HFFc6 (cell line): Measurements from ENCODE around the gene DDX47. TPM values are rescaled to one million over a fixed set of nuclear protein-coding genes. Genes with fewer than 3 reads are reported as not detected.
A peak's percentile ranks its signal among the peaks of the same experiment; 100 is the strongest.

Experiments
- DNase-seq: peaks from one replicate; pipeline ENCODE4 v3.0.0-alpha.2; 2018
- H3K27ac Mint-ChIP-seq: 2 replicates; pipeline ENCODE4 v1.8.0; 2020; ENCODE audit warnings: mild to moderate bottlenecking, mixed read lengths
- H3K27me3 Mint-ChIP-seq: 2 replicates; pipeline ENCODE4 v1.8.0; 2021; ENCODE audit warnings: mild to moderate bottlenecking, moderate library complexity, mixed read lengths; ENCODE audit not compliant: insufficient read depth
- H3K36me3 Mint-ChIP-seq: 2 replicates; pipeline ENCODE4 v1.8.0; 2021; ENCODE audit warnings: low read depth, mixed read lengths
- H3K4me1 Mint-ChIP-seq: 2 replicates; pipeline ENCODE4 v1.8.0; 2020; ENCODE audit warnings: low read depth, mixed read lengths
- H3K4me3 Mint-ChIP-seq: 2 replicates; pipeline ENCODE4 v1.8.0; 2020; ENCODE audit warnings: mild to moderate bottlenecking, moderate library complexity, mixed read lengths
- H3K9me3 Mint-ChIP-seq: 2 replicates; pipeline ENCODE4 v1.8.0; 2020; ENCODE audit warnings: mild to moderate bottlenecking, mixed read lengths
- total RNA-seq, 6 experiments: library from RNA; stranded (reverse); fragmentation: NEBNext Ultra II Directional; extraction: Animal tissue kit (Norgen Biotek cat#: 25700); gene quantifications; 2 replicates in 1 of 6; 3 replicates in 5 of 6; pipeline ENCODE4 v1.2.3, GENCODE V29; 2021
- TF ChIP-seq, protein P1 (sequence below): fragments of 200-600 bp; sonication (generic); IDR thresholded peaks from 2 replicates; pipeline ENCODE4 v1.5.0; 2021; ENCODE audit warnings: antibody characterized with exemption, mild to moderate bottlenecking

The DDX47 gene
- total RNA-seq, 6 experiments from 2014 or later, result 87.6 to 97.3 (median 94.2) TPM

DNA sequence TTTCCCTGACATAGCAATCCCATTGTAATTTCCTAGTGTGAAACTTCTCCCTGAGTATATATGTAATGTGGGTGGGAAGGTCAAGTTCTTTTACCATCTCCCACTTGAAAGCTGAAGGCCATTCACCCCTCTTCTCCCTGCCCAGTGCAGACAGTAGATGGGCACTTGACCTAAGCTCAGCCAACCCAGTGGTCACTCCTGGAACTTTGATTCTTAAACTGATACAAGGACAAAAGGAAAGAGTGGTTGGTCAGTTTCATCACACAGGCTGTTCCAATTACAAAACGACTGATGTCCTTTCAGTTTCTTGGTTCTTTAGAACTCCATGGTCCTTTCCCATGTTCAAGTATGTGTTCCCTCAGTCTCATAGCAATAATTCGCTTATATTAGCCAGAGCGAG lies 36.1 kb upstream of the DDX47 start:
- H3K4me1 Mint-ChIP-seq, result peaks cover 23% of the 10 kb centered on the region
- H3K36me3 Mint-ChIP-seq, result peaks cover 8% of the 10 kb centered on the region; the same call in 1 of the 2 replicates
- no peaks in the 10 kb centered on the region; the same call in 1 of the 2 replicates for H3K27me3 Mint-ChIP-seq
- DNase-seq, result no peak
- TF ChIP-seq, protein P1, sequence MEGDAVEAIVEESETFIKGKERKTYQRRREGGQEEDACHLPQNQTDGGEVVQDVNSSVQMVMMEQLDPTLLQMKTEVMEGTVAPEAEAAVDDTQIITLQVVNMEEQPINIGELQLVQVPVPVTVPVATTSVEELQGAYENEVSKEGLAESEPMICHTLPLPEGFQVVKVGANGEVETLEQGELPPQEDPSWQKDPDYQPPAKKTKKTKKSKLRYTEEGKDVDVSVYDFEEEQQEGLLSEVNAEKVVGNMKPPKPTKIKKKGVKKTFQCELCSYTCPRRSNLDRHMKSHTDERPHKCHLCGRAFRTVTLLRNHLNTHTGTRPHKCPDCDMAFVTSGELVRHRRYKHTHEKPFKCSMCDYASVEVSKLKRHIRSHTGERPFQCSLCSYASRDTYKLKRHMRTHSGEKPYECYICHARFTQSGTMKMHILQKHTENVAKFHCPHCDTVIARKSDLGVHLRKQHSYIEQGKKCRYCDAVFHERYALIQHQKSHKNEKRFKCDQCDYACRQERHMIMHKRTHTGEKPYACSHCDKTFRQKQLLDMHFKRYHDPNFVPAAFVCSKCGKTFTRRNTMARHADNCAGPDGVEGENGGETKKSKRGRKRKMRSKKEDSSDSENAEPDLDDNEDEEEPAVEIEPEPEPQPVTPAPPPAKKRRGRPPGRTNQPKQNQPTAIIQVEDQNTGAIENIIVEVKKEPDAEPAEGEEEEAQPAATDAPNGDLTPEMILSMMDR, result no peak
- no peak overlapping the region for H3K27ac Mint-ChIP-seq
- no peaks in the 10 kb centered on the region for H3K9me3 Mint-ChIP-seq
- no peak overlapping the region for H3K4me3 Mint-ChIP-seq

DNA sequence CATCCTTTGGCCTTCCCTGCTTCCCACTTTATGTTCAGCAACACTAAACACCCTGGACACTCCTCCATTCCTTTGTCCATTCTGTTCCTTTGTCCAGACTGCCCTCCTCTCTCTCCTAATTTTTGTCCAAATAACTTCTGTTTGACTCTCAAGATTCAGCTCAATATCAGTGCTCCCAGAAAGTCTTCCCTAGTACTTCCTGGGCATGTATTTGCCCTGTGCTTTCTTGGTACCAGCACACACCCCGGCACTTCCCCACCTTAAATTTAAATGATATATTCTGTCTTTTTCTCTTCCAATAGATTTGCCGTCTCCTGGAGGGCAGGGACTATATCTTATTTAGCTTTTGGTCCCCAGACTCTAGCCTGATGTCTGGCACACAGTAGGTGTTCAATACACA lies 34.1 kb upstream of the DDX47 start:
- Mint-ChIP-seq H3K27me3 (no peaks in the 10 kb centered on the region; the same call in 1 of the 2 replicates), H3K4me3 (no peak overlapping the region), H3K4me1 (peaks cover 23% of the 10 kb centered on the region), H3K9me3 (no peaks in the 10 kb centered on the region), H3K27ac (peak overlapping the region; percentile 44), H3K36me3 (peaks cover 5% of the 10 kb centered on the region)
- TF ChIP-seq, protein P1, result no peak
- DNase-seq, result no peak

DNA sequence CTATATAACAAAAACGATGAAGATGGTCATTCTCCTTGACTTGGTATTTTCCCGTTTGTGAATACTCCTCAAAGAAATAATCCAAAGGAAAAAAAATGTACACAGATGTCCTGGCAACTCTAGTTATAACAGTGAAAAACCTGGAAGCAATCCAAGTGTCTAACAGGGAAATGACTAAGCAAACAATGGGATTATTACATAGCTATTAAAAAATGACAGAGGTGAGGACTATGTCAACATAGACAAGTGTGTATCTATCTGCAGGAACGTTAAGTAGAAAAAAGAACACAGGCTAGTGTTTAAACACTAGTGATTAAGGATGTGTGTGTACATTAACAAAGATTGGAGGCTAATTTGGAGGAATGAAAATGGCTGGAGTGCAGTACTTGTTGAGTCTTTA lies 33.6 kb upstream of the DDX47 start:
- TF ChIP-seq, protein P1, result no peak
- H3K4me1 Mint-ChIP-seq, result peaks cover 23% of the 10 kb centered on the region
- no peaks in the 10 kb centered on the region; the same call in 1 of the 2 replicates for H3K27me3 Mint-ChIP-seq

DNA sequence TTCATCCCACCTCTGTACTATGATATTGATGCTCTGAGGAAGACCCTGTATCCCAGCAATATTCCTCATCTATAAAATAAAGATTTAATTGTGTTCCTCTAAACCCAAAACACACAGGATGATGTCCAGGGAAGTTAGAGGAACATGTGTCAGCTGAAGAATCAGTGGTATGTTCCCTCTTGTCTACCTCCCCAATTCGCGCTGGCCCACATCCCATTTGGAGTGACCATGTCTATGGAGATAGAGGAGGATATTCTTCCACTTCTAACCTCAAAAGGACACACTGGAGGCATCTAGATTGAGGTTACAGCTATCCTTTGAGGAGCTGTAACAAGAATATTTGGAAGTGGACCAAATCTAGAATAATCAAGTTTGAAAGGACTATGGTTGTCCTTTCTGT lies 29.0 kb upstream of the DDX47 start:
- Mint-ChIP-seq H3K4me1 (peaks cover 46% of the 10 kb centered on the region), H3K9me3 (no peaks in the 10 kb centered on the region), H3K27me3 (no peaks in the 10 kb centered on the region), H3K36me3 (peaks cover 4% of the 10 kb centered on the region), H3K27ac (no peak overlapping the region), H3K4me3 (no peak overlapping the region)
- TF ChIP-seq, protein P1, result no peak
- DNase-seq, result no peak

More for the DNA sequence above, 33.6 kb upstream of the DDX47 start:
- Mint-ChIP-seq H3K9me3 (no peaks in the 10 kb centered on the region), H3K4me3 (no peak overlapping the region), H3K27ac (peak overlapping the region; percentile 44), H3K36me3 (peaks cover 4% of the 10 kb centered on the region)
- peak; percentile 87 for DNase-seq

DNA sequence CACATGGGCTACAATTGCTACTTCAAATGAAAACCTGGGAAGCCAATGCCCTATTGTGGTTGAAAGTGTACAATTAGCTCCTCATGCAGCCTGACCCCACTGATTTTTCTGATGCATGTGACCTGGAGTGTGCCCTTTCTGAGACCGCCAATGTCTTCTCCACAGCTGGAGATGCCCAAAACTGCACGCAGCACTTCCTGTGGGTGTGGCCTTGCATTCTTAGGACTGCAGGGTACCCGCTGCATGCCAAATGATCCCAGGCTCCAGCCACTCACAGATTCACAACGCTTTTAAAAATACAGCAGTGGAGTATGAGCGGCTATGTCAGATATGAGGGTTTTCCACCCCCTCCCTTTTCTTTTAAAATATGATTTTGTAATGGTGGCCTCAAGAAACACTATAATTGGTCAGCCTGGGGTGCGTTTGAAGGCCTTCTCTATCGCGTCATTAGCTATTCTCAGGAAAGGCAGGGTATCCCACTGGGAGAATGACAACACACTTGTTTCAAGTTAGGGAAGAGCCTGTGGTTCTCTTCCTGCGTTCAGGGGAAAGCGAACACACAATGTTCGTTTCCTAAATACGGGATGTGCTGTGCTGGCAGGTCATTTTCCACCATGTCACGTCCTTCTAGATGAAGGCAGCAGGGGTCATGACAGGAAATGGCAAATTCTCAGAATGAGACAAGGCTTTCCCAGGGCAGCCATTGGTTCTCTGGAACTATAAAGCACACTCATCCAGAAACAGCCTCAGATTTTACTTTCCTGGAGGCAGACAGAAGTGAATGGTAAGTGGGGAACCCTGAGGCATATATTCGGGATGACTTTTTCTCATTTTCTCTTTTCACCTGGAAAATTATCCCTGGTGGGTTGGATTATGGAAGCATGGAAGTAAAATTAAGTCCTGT lies 28.0 kb upstream of the DDX47 start, which contains the start of gene APOLD1:
APOLD1 (plus strand) TSS at position 749 of the 904 bp plus-strand sequence; CDS start at position 782, 33 bp downstream.
- DNase-seq, result no peak

More for the DNA sequence above, 28.0 kb upstream of the DDX47 start, which contains the start of gene APOLD1:
- Mint-ChIP-seq H3K27me3 (no peaks in the 10 kb centered on the region), H3K4me1 (peaks cover 41% of the 10 kb centered on the region), H3K9me3 (no peaks in the 10 kb centered on the region), H3K4me3 (peak within 1 kb of the TSS; percentile 85), H3K27ac (peak within 1 kb of the TSS; percentile 88), H3K36me3 (peaks cover 4% of the 10 kb centered on the region)
- TF ChIP-seq, protein P1, result no peak
